AG09319 (cell line): Measurements from ENCODE around the gene NPAS3.

Experiments used
- DNase-seq: peaks from one replicate; pipeline ENCODE4 v3.0.0-alpha.2; 2010; ENCODE audit warnings: low read depth; ENCODE audit errors: extremely low read depth
- CTCF ChIP-seq: IDR thresholded peaks from 2 replicates; pipeline ENCODE4 v1.5.1; 2011; ENCODE audit warnings: low read depth, mild to moderate bottlenecking, inconsistent platforms, low read length, moderate library complexity

Gene NPAS3

GRCh38 chr14:33553706-33554278 is 615.1 kb downstream of the NPAS3 start:
- no peak for TF ChIP-seq CTCF
- no peak for DNase-seq

GRCh38 chr14:33554988-33555387 is 616.3 kb downstream of the NPAS3 start:
- DNase-seq, result no peak
- no peak for TF ChIP-seq CTCF

- TF ChIP-seq CTCF, result no peak
- DNase-seq, result no peak
Measured at GRCh38 chr14:33555710-33556350, 617.2 kb downstream of the NPAS3 start.

- no peak for DNase-seq
- no peak for TF ChIP-seq CTCF
Measured at GRCh38 chr14:33556382-33557121, 617.9 kb downstream of the NPAS3 start.

GRCh38 chr14:33560718-33561431 is 622.2 kb downstream of the NPAS3 start:
- TF ChIP-seq CTCF, result no peak
- DNase-seq, result no peak

- TF ChIP-seq CTCF, result no peak
- no peak for DNase-seq
Measured at GRCh38 chr14:33561488-33562175, 623.0 kb downstream of the NPAS3 start.
